ENCODE results near the gene CLN6. TPM values are rescaled to one million over a fixed set of nuclear protein-coding genes. Genes with fewer than 3 reads are reported as not detected.

CLN6 gene
- total and polyA plus RNA-seq, 2 of the 4 experiments (the other 2 are of a cell fraction) = 6.5 to 31.9 TPM

DNA sequence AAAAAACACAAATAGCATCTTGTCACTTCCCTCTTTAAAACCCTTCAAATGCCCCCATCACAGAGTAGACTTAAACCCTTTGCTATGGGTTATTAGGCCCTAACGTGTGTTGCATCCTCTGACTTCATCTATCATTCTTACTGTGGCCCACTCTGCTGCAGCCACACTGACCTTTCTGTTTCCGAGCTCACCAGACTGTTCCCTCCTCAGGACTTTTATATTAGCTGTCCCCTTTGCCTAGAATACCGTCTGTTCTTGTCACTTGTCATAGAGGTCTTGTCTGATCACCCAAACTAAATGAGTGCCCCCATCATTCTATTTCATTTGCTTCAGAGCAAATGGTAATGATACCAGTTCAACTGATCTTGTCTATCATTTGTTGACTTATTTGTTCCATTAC is 47.1 kb upstream of the CLN6 start:
- ATAC-seq (ENCODE audit: low read depth) (no peak), DNase-seq (no peak)
- ChIA-PET POLR2A (ENCODE audit: unreplicated experiment) (no interaction called here), CTCF (interaction anchor here (0.5 to 1.0 kb wide), 2 partner anchors 24 to 317 kb away, joined by 3 to 4 read pairs; no protein-coding TSS in a partner anchor)
- H3K27me3 ChIP-seq (ENCODE audit: control insufficient read depth, insufficient read depth, low read length) = no peaks in the 10 kb centered on the region
- TF ChIP-seq RFX5 (IDR thresholded peaks at IDR 0.05; ENCODE audit: low read depth, low read length) = no peak
- TF ChIP-seq, protein P1, sequence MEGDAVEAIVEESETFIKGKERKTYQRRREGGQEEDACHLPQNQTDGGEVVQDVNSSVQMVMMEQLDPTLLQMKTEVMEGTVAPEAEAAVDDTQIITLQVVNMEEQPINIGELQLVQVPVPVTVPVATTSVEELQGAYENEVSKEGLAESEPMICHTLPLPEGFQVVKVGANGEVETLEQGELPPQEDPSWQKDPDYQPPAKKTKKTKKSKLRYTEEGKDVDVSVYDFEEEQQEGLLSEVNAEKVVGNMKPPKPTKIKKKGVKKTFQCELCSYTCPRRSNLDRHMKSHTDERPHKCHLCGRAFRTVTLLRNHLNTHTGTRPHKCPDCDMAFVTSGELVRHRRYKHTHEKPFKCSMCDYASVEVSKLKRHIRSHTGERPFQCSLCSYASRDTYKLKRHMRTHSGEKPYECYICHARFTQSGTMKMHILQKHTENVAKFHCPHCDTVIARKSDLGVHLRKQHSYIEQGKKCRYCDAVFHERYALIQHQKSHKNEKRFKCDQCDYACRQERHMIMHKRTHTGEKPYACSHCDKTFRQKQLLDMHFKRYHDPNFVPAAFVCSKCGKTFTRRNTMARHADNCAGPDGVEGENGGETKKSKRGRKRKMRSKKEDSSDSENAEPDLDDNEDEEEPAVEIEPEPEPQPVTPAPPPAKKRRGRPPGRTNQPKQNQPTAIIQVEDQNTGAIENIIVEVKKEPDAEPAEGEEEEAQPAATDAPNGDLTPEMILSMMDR (conservative IDR thresholded peaks at IDR 0.05; ENCODE audit: low read depth, low read length) = no peak
- no peak for TF ChIP-seq CEBPB (IDR thresholded peaks at IDR 0.05; ENCODE audit: low read depth, low read length)
- no peak for TF ChIP-seq MAZ (IDR thresholded peaks at IDR 0.05; ENCODE audit: borderline replicate concordance, low read depth, low read length)
- no peak for TF ChIP-seq BHLHE40 (IDR thresholded peaks at IDR 0.05; ENCODE audit: low read depth, low read length)
- TF ChIP-seq POLR2A (IDR thresholded peaks at IDR 0.05; ENCODE audit: low read depth, low read length) = no peak
- no peak for TF ChIP-seq SMC3 (IDR thresholded peaks at IDR 0.05; ENCODE audit: low read depth, low read length)
- TF ChIP-seq MAFK (IDR thresholded peaks at IDR 0.05; ENCODE audit: low read depth, low read length) = no peak
- TF ChIP-seq, protein P2, sequence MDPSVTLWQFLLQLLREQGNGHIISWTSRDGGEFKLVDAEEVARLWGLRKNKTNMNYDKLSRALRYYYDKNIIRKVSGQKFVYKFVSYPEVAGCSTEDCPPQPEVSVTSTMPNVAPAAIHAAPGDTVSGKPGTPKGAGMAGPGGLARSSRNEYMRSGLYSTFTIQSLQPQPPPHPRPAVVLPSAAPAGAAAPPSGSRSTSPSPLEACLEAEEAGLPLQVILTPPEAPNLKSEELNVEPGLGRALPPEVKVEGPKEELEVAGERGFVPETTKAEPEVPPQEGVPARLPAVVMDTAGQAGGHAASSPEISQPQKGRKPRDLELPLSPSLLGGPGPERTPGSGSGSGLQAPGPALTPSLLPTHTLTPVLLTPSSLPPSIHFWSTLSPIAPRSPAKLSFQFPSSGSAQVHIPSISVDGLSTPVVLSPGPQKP (IDR thresholded peaks at IDR 0.05; ENCODE audit: borderline replicate concordance, low read depth, low read length) = no peak
- TF ChIP-seq NFE2L2 (IDR thresholded peaks at IDR 0.05; ENCODE audit: low read depth, low read length) = no peak
- TF ChIP-seq USF2 (IDR thresholded peaks at IDR 0.05; ENCODE audit: low read depth, low read length) = no peak
- TF ChIP-seq MXI1 (IDR thresholded peaks at IDR 0.05; ENCODE audit: borderline replicate concordance, low read depth, low read length) = no peak
- no peak for TF ChIP-seq RCOR1 (IDR thresholded peaks at IDR 0.05; ENCODE audit: insufficient replicate concordance, low read length)
- TF ChIP-seq RAD21 (IDR thresholded peaks at IDR 0.05; ENCODE audit: low read length) = no peak
- no peak for TF ChIP-seq CHD1 (IDR thresholded peaks at IDR 0.05; ENCODE audit: low read depth, low read length)
- no peak for TF ChIP-seq FOS (IDR thresholded peaks at IDR 0.05; ENCODE audit: low read depth, low read length)
- H2BK120ac ChIP-seq (ENCODE audit: low read depth, low read length) = peak overlapping the region; percentile 93
- no peak overlapping the region for H2AK9ac ChIP-seq (replicated peaks; ENCODE audit: low read depth, low read length, poor library complexity)
- H2BK20ac ChIP-seq (ENCODE audit: low read depth, low read length) = peak overlapping the region; percentile 85
- peak overlapping the region; percentile 93 for H3K14ac ChIP-seq (replicated peaks; ENCODE audit: low read depth, low read length)
- H2BK5ac ChIP-seq (ENCODE audit: low read depth, low read length, poor library complexity, severe bottlenecking) = peak overlapping the region; percentile 91
- H4K5ac ChIP-seq (ENCODE audit: low read depth, low read length) = peak overlapping the region; percentile 92
- H3K23ac ChIP-seq (ENCODE audit: low read depth, low read length) = peak overlapping the region; percentile 98
- peaks cover 17 to 57% of the 10 kb centered on the region in 2 experiments for H3K79me1 ChIP-seq (ENCODE audit: low read depth in 1 of 2, low read length in 2 of 2)
- peak overlapping the region; percentile 99 for H2AFZ ChIP-seq (replicated peaks; ENCODE audit: low read length, poor library complexity)
- no TSS peak for BruUV-seq (replicated peaks)
- H3K9me3 ChIP-seq (ENCODE audit: control insufficient read depth, insufficient read depth, low read length) = no peaks in the 10 kb centered on the region
- dilution Hi-C loops (cut with HindIII; ENCODE audit: low sequenced_read_pairs, unreplicated experiment) = no loop called here
- H4K20me1 ChIP-seq (ENCODE audit: insufficient read depth, low read length) = peaks cover 38% of the 10 kb centered on the region
- H3K4me2 ChIP-seq (ENCODE audit: low read depth, low read length) = peak overlapping the region; percentile 88
- intact Hi-C loops (cut with micrococcal nuclease) = no loop called here
- peaks cover 38% of the 10 kb centered on the region for H3K4me1 ChIP-seq (ENCODE audit: control insufficient read depth, insufficient read depth, low read length)
- H3K9me1 ChIP-seq (ENCODE audit: insufficient read depth, low read length) = peaks cover 21% of the 10 kb centered on the region
- H3K36me3 ChIP-seq (ENCODE audit: control insufficient read depth, insufficient read depth, low read length) = peaks cover 2% of the 10 kb centered on the region; the same call in 1 of the 2 replicates
- WGBS, 2 experiments (ENCODE audit: extremely low coverage in 2 of 2, insufficient read length in 1 of 2) = 0% methylated on average over 1 of the region's 3 CpGs; no CpG with 5 or more reads in 1 of the 2 experiments
- in situ Hi-C loops (cut with MboI; ENCODE audit: low sequenced_read_pairs) = no loop called here
- H3K9ac ChIP-seq (ENCODE audit: low read depth, low read length) = peak overlapping the region; percentile 87
- H2AK5ac ChIP-seq (ENCODE audit: low read depth, low read length) = peak overlapping the region; percentile 82; the same call in 1 of the 2 replicates
- peak overlapping the region; percentile 97 to 99 for H4K8ac ChIP-seq (ENCODE audit: low read depth in 2 of 2, low read length in 2 of 2)
- H3K4me3 ChIP-seq (ENCODE audit: insufficient read depth, low read depth, low read length) = peak overlapping the region; percentile 86; the same call in 1 of the 2 replicates
- H2BK15ac ChIP-seq (ENCODE audit: low read depth, low read length) = peak overlapping the region; percentile 94
- peak overlapping the region; percentile 96 for H4K91ac ChIP-seq (ENCODE audit: insufficient read depth, low read depth, low read length)
- H3K4ac ChIP-seq (ENCODE audit: low read depth, low read length) = peak overlapping the region; percentile 96
- peak overlapping the region; percentile 97 for H3K56ac ChIP-seq (ENCODE audit: extremely low read depth, insufficient read depth, low read length)
- H3K18ac ChIP-seq (ENCODE audit: low read depth, low read length) = peak overlapping the region; percentile 68; the same call in 1 of the 2 replicates
- peak overlapping the region; percentile 98 for H3K27ac ChIP-seq (ENCODE audit: insufficient read depth, low read length)
